Left lung (tissue), 10 donors: Measurements from ENCODE around the gene SIRT2. TPM values are rescaled to one million over a fixed set of nuclear protein-coding genes. Genes with fewer than 3 reads are reported as not detected.
"Not testable (repeated sequence)": the region's sequence is repeated elsewhere in the genome, so short reads cannot be mapped to it uniquely, and the experiment has no call there.

ENCODE experiments used
- ATAC-seq: fragments of 200-7000 bp; cut with Tn5 transposase; one replicate; pipeline ENCODE4 v1.9.1; 2020; ENCODE audit warnings: moderate library complexity
- DNase-seq, 4 donors: peaks; one replicate each; pipeline ENCODE4 v3.0.0-alpha.2; 2013 to 2020
- H3K27ac ChIP-seq, 2 donors: fragments of 200-600 bp; sonication (generic) in 1 of 2; one replicate each; pipeline versions ENCODE4 v1.5.0 to v1.8.0; 2020 to 2021
- H3K27me3 ChIP-seq, 2 donors: fragments of 200-600 bp; sonication (generic) in 1 of 2; one replicate each; pipeline versions ENCODE4 v1.5.0 to v1.8.0; 2020 to 2021
- H3K36me3 ChIP-seq, 2 donors: fragments of 200-600 bp; sonication (generic) in 1 of 2; one replicate each; pipeline versions ENCODE4 v1.5.0 to v1.8.0; 2020 to 2021
- H3K4me1 ChIP-seq, 2 donors: fragments of 200-600 bp; one replicate each; pipeline ENCODE4 v1.8.0; 2021
- H3K4me3 ChIP-seq, 2 donors: fragments of 200-600 bp; sonication (generic) in 1 of 2; one replicate each; pipeline versions ENCODE4 v1.5.0 to v1.8.0; 2020 to 2021; ENCODE audit warnings: mild to moderate bottlenecking in 1 of 2
- H3K9me3 ChIP-seq, 2 donors: fragments of 200-600 bp; sonication (generic) in 1 of 2; one replicate each; pipeline versions ENCODE4 v1.5.0 to v1.8.0; 2020 to 2021
- CTCF ChIP-seq, 2 donors: fragments of 200-600 bp; sonication (generic) in 1 of 2; IDR thresholded peaks; one replicate each; pipeline versions ENCODE4 v1.5.0 to v1.8.0; 2021; ENCODE audit warnings: antibody characterized with exemption in 2 of 2
- intact Hi-C, 2 donors: fragments of 100-400 bp; cut with DNase I; formaldehyde crosslinking; loops; one replicate each; pipeline versions ENCODE4 v1.11.2 to v1.14.2; 2022
- polyA plus RNA-seq, 6 donors: library from polyadenylated mRNA; unstranded; fragments of 120-200 nt; gene quantifications; one replicate each; pipeline ENCODE4 v1.2.1, GENCODE V29; 2013; ENCODE audit not compliant: insufficient read length in 6 of 6
- total RNA-seq, 2 donors: library from RNA; stranded (reverse); fragmentation: NEBNext Ultra II Directional; extraction: Animal tissue kit (Norgen Biotek cat#: 25700); gene quantifications; one replicate each; pipeline ENCODE4 v1.2.1, GENCODE V29; 2021
- donor health status: DM: no; HTN: yes; CAD: no.
- donor health status: DM: no; HTN: no; CAD: no.

SIRT2 gene
- total and polyA plus RNA-seq, 8 donors, result 49.2 to 56.1 (median 52.6) TPM

- ATAC-seq, result no peak
- Histone ChIP-seq H3K27ac (no peak overlapping the region), H3K4me3 (no peak overlapping the region), H3K4me1 (peaks cover 3 to 7% of the 10 kb centered on the region in 2 donors), H3K27me3 (peaks cover 0 to 11% of the 10 kb centered on the region in 2 donors), H3K9me3 (no peaks in the 10 kb centered on the region), H3K36me3 (no peaks in the 10 kb centered on the region)
- TF ChIP-seq CTCF (IDR thresholded peaks at IDR 0.05), result no peak
- no peak for DNase-seq
- intact Hi-C loops, result no loop called here
Measured at GRCh38 chr19:38944981-38945506, 45.6 kb upstream of the SIRT2 start.

- Histone ChIP-seq H3K27me3 (no peaks in the 10 kb centered on the region), H3K4me3 (no peak overlapping the region), H3K9me3 (no peaks in the 10 kb centered on the region), H3K27ac (no peak overlapping the region), H3K36me3 (no peaks in the 10 kb centered on the region), H3K4me1 (no peaks in the 10 kb centered on the region)
- intact Hi-C loops, result no loop called here
- DNase-seq, result no peak
- ATAC-seq, result no peak
- no peak for TF ChIP-seq CTCF (IDR thresholded peaks at IDR 0.05)
Measured at GRCh38 chr19:38942471-38943181, 43.2 kb upstream of the SIRT2 start.

GRCh38 chr19:38941979-38942378 lies 42.6 kb upstream of the SIRT2 start:
- Histone ChIP-seq H3K4me1 (no peaks in the 10 kb centered on the region), H3K27ac (no peak overlapping the region), H3K4me3 (no peak overlapping the region), H3K27me3 (no peaks in the 10 kb centered on the region), H3K36me3 (no peaks in the 10 kb centered on the region), H3K9me3 (no peaks in the 10 kb centered on the region)
- TF ChIP-seq CTCF (IDR thresholded peaks at IDR 0.05), result no peak
- DNase-seq (no peak), ATAC-seq (no peak)
- intact Hi-C loops, result no loop called here

- DNase-seq, intact Hi-C loops, H3K4me1 ChIP-seq, H3K4me3 ChIP-seq, H3K36me3 ChIP-seq, H3K27ac ChIP-seq, ATAC-seq, H3K27me3 ChIP-seq, H3K9me3 ChIP-seq: not testable (repeated sequence)
Measured at GRCh38 chr19:38941466-38941865, 42.0 kb upstream of the SIRT2 start.

- intact Hi-C loops, result no loop called here
- TF ChIP-seq CTCF (IDR thresholded peaks at IDR 0.05), result no peak
- ATAC-seq, result no peak
Measured at GRCh38 chr19:38939957-38940356, 40.5 kb upstream of the SIRT2 start.

More at GRCh38 chr19:38939957-38940356, 40.5 kb upstream of the SIRT2 start:
- Histone ChIP-seq H3K27me3 (no peaks in the 10 kb centered on the region), H3K9me3 (peaks cover 0 to 4% of the 10 kb centered on the region in 2 donors), H3K27ac (no peak overlapping the region), H3K4me3 (no peak overlapping the region), H3K36me3 (no peaks in the 10 kb centered on the region), H3K4me1 (no peaks in the 10 kb centered on the region)
- DNase-seq, result no peak
